ENCODE results near the gene SLX9.
A peak's percentile ranks its signal among the peaks of the same experiment; 100 is the strongest.

SLX9 gene

DNA sequence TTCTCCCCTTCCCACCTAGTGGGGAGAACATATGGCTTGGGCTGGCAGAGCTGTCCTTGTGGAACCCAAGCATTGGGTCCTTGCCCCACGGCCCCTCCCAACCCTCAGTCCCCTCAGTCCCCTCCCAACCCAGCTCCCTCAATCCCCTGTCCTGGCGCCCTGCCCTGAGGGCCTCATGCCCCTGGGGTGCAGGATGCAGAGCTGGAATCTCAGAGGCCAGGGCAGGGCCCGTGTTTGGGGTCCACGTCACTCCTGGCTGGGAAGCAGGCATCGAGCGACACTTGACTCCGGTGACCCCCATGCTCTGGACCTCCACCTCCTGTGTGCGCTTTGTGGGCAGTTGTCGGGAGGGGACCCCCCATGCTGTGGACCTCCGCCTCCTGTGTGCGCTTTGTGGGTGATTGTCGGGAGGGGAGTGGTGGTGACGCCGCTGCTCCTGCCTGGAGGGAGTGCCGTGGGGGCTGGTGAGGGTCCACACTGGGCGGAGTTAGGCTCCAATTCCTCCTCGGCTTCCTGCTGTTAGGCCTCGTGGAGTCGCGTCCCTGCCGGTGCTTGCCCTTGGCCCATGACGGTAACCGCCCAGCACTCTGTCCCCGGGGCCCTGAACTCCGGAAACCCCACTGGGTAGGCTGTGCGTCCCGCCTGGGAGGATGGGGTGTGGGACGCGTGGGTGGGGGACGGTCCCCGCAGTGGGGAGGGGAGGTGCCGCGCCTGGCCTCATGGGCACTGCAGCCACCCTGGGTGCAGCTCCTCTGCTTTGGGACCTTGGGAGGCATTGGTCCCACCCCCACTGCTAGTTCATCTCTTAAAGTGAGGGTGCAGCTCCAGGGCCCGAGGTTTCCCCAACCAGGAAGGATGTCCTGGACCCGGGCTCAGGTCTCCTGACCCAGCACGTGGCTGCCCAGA lies 31.2 kb downstream of the SLX9 start:
- H4K91ac ChIP-seq (ENCODE audit: low read depth, low read length), result peak overlapping the region; percentile 97
- H2AFZ ChIP-seq (ENCODE audit: insufficient read depth, low read length, poor library complexity), result peak overlapping the region; percentile 46
- H2BK5ac ChIP-seq (ENCODE audit: low read depth, low read length, poor library complexity), result peak overlapping the region; percentile 85
- peak overlapping the region; percentile 95 for H2BK12ac ChIP-seq (ENCODE audit: low read length)
- peak overlapping the region; percentile 73 for H3K27ac ChIP-seq (ENCODE audit: low read depth, low read length)
- peaks cover 33 to 46% of the 10 kb centered on the region in 2 experiments for H3K4me1 ChIP-seq (ENCODE audit: control insufficient read depth in 1 of 2, insufficient read depth in 2 of 2, low read length in 2 of 2)
- peak overlapping the region; percentile 75 for H3K4ac ChIP-seq (ENCODE audit: low read depth, low read length)
- no peak overlapping the region for H3K23ac ChIP-seq (ENCODE audit: low read length)
- no peak overlapping the region for H3K4me2 ChIP-seq (ENCODE audit: low read length)
- H4K8ac ChIP-seq (ENCODE audit: low read depth, low read length), result peak overlapping the region; percentile 44
- peaks cover 38% of the 10 kb centered on the region for H3K79me1 ChIP-seq (ENCODE audit: low read length)
- peaks cover 31 to 32% of the 10 kb centered on the region in 2 experiments for H3K36me3 ChIP-seq (ENCODE audit: control insufficient read depth in 1 of 2, insufficient read depth in 2 of 2, low read length in 2 of 2)
- no peak overlapping the region for H3K4me3 ChIP-seq (ENCODE audit: low read depth, low read length)
- no peak overlapping the region for H3K9ac ChIP-seq (ENCODE audit: low read length)
- peaks cover 4% of the 10 kb centered on the region for H3K79me2 ChIP-seq (ENCODE audit: control insufficient read depth, insufficient read depth, low read length, poor library complexity)
- H3K9me3 ChIP-seq (ENCODE audit: insufficient read depth, low read depth, low read length), result no peaks in the 10 kb centered on the region
- H2BK120ac ChIP-seq (ENCODE audit: insufficient read depth, low read length, poor library complexity), result peak overlapping the region; percentile 88
- H2AK5ac ChIP-seq (ENCODE audit: low read length), result peak overlapping the region; percentile 85
- H3K27me3 ChIP-seq (ENCODE audit: insufficient read depth, low read length), result no peaks in the 10 kb centered on the region
- peak overlapping the region; percentile 91 for H3K18ac ChIP-seq (ENCODE audit: low read length)
- peak overlapping the region; percentile 0 for H4K12ac ChIP-seq (ENCODE audit: low read depth, low read length)
- WGBS (ENCODE audit: extremely low coverage, insufficient coverage, insufficient read length), result no CpG with 5 or more reads among the region's 36 CpGs
- DNase-seq, result no peak
- peak overlapping the region; percentile 83 for H3K14ac ChIP-seq (ENCODE audit: low read length)

- Histone ChIP-seq H3K27me3 (ENCODE audit: insufficient read depth, low read length) (no peaks in the 10 kb centered on the region), H2BK5ac (ENCODE audit: low read depth, low read length, poor library complexity) (no peak overlapping the region), H3K79me2 (ENCODE audit: control insufficient read depth, insufficient read depth, low read length, poor library complexity) (peaks cover 4% of the 10 kb centered on the region), H4K8ac (ENCODE audit: low read depth, low read length) (no peak overlapping the region), H3K36me3 (ENCODE audit: control insufficient read depth in 1 of 2, insufficient read depth in 2 of 2, low read length in 2 of 2) (peaks cover 32 to 34% of the 10 kb centered on the region in 2 experiments), H3K14ac (ENCODE audit: low read length) (peak overlapping the region; percentile 29), H4K91ac (ENCODE audit: low read depth, low read length) (peak overlapping the region; percentile 48), H2BK12ac (ENCODE audit: low read length) (peak overlapping the region; percentile 42), H2BK120ac (ENCODE audit: insufficient read depth, low read length, poor library complexity) (peak overlapping the region; percentile 46), H4K12ac (ENCODE audit: low read depth, low read length) (no peak overlapping the region), H3K9ac (ENCODE audit: low read length) (no peak overlapping the region), H2AK5ac (ENCODE audit: low read length) (peak overlapping the region; percentile 47), H3K27ac (ENCODE audit: low read depth, low read length) (no peak overlapping the region), H2AFZ (ENCODE audit: insufficient read depth, low read length, poor library complexity) (no peak overlapping the region), H3K79me1 (ENCODE audit: low read length) (peaks cover 32% of the 10 kb centered on the region), H3K4me1 (ENCODE audit: control insufficient read depth in 1 of 2, insufficient read depth in 2 of 2, low read length in 2 of 2) (peaks cover 33 to 44% of the 10 kb centered on the region in 2 experiments), H3K4ac (ENCODE audit: low read depth, low read length) (peak overlapping the region; percentile 4), H3K23ac (ENCODE audit: low read length) (no peak overlapping the region), H3K4me3 (ENCODE audit: low read depth, low read length) (no peak overlapping the region), H3K18ac (ENCODE audit: low read length) (no peak overlapping the region), H3K4me2 (ENCODE audit: low read length) (no peak overlapping the region), H3K9me3 (ENCODE audit: insufficient read depth, low read depth, low read length) (no peaks in the 10 kb centered on the region)
- no CpG with 5 or more reads among the region's 10 CpGs for WGBS (ENCODE audit: extremely low coverage, insufficient coverage, insufficient read length)
- DNase-seq, result no peak
These were observed 31.8 kb downstream of the SLX9 start for GRCh38 chr21:44971672-44971995.

DNA sequence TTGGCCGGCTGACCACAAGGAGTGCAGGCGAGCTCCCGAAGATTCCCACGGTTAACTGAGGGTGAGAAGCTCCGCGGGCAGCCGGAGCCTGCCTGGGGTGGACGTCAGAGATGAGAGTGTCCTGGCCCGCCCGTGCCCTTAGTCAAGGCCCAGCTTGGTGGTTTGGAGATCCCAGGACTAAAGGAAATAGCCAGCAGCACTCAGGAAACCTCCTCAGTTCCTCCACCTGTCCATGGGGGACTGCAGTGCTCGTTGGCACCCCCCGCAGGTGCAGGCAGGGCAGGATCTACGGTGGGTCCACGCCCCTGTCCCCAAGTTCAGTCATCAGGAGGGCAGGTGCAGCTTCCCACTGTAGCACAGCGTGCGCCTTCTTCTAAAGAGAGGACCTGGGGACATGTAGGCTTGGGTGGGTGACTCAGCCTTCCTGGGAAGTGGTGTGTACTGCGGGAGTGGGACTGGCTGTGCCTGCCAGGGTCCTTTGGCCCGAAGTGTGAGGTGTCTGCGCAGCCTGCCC lies 32.5 kb downstream of the SLX9 start:
- Histone ChIP-seq H3K9me3 (ENCODE audit: insufficient read depth, low read depth, low read length) (no peaks in the 10 kb centered on the region), H3K14ac (ENCODE audit: low read length) (peak overlapping the region; percentile 9), H3K27me3 (ENCODE audit: insufficient read depth, low read length) (no peaks in the 10 kb centered on the region), H4K12ac (ENCODE audit: low read depth, low read length) (no peak overlapping the region), H3K9ac (ENCODE audit: low read length) (no peak overlapping the region), H2BK120ac (ENCODE audit: insufficient read depth, low read length, poor library complexity) (peak overlapping the region; percentile 20), H2BK12ac (ENCODE audit: low read length) (peak overlapping the region; percentile 10), H3K4me3 (ENCODE audit: low read depth, low read length) (no peak overlapping the region), H3K18ac (ENCODE audit: low read length) (no peak overlapping the region), H4K91ac (ENCODE audit: low read depth, low read length) (peak overlapping the region; percentile 23), H3K23ac (ENCODE audit: low read length) (no peak overlapping the region), H2AFZ (ENCODE audit: insufficient read depth, low read length, poor library complexity) (no peak overlapping the region), H3K4me1 (ENCODE audit: control insufficient read depth in 1 of 2, insufficient read depth in 2 of 2, low read length in 2 of 2) (peaks cover 33 to 44% of the 10 kb centered on the region in 2 experiments), H3K4ac (ENCODE audit: low read depth, low read length) (no peak overlapping the region), H3K4me2 (ENCODE audit: low read length) (no peak overlapping the region), H2AK5ac (ENCODE audit: low read length) (peak overlapping the region; percentile 50), H3K79me2 (ENCODE audit: control insufficient read depth, insufficient read depth, low read length, poor library complexity) (peaks cover 4% of the 10 kb centered on the region), H2BK5ac (ENCODE audit: low read depth, low read length, poor library complexity) (no peak overlapping the region), H3K79me1 (ENCODE audit: low read length) (peaks cover 29% of the 10 kb centered on the region), H3K27ac (ENCODE audit: low read depth, low read length) (no peak overlapping the region), H3K36me3 (ENCODE audit: control insufficient read depth in 1 of 2, insufficient read depth in 2 of 2, low read length in 2 of 2) (peaks cover 34 to 36% of the 10 kb centered on the region in 2 experiments), H4K8ac (ENCODE audit: low read depth, low read length) (no peak overlapping the region)
- DNase-seq, result no peak
- no CpG with 5 or more reads among the region's 19 CpGs for WGBS (ENCODE audit: extremely low coverage, insufficient coverage, insufficient read length)

GRCh38 chr21:44972821-44973220 lies 33.0 kb downstream of the SLX9 start:
- Histone ChIP-seq H3K4ac (ENCODE audit: low read depth, low read length) (no peak overlapping the region), H3K14ac (ENCODE audit: low read length) (peak overlapping the region; percentile 3), H3K9me3 (ENCODE audit: insufficient read depth, low read depth, low read length) (no peaks in the 10 kb centered on the region), H3K4me2 (ENCODE audit: low read length) (no peak overlapping the region), H3K9ac (ENCODE audit: low read length) (no peak overlapping the region), H4K12ac (ENCODE audit: low read depth, low read length) (no peak overlapping the region), H2AK5ac (ENCODE audit: low read length) (no peak overlapping the region), H2BK5ac (ENCODE audit: low read depth, low read length, poor library complexity) (no peak overlapping the region), H3K36me3 (ENCODE audit: control insufficient read depth in 1 of 2, insufficient read depth in 2 of 2, low read length in 2 of 2) (peaks cover 33 to 35% of the 10 kb centered on the region in 2 experiments), H2AFZ (ENCODE audit: insufficient read depth, low read length, poor library complexity) (no peak overlapping the region), H3K4me3 (ENCODE audit: low read depth, low read length) (no peak overlapping the region), H3K23ac (ENCODE audit: low read length) (no peak overlapping the region), H3K27ac (ENCODE audit: low read depth, low read length) (no peak overlapping the region), H3K79me2 (ENCODE audit: control insufficient read depth, insufficient read depth, low read length, poor library complexity) (peaks cover 4% of the 10 kb centered on the region), H2BK12ac (ENCODE audit: low read length) (peak overlapping the region; percentile 13), H2BK120ac (ENCODE audit: insufficient read depth, low read length, poor library complexity) (no peak overlapping the region), H3K4me1 (ENCODE audit: control insufficient read depth in 1 of 2, insufficient read depth in 2 of 2, low read length in 2 of 2) (peaks cover 33 to 44% of the 10 kb centered on the region in 2 experiments), H4K91ac (ENCODE audit: low read depth, low read length) (peak overlapping the region; percentile 3), H4K8ac (ENCODE audit: low read depth, low read length) (no peak overlapping the region), H3K79me1 (ENCODE audit: low read length) (peaks cover 27% of the 10 kb centered on the region), H3K27me3 (ENCODE audit: insufficient read depth, low read length) (no peaks in the 10 kb centered on the region), H3K18ac (ENCODE audit: low read length) (no peak overlapping the region)
- WGBS (ENCODE audit: extremely low coverage, insufficient coverage, insufficient read length), result no CpG with 5 or more reads among the region's 16 CpGs
- peak; percentile 54 to 62 for DNase-seq

Measured in trophoblast cell (in vitro differentiated cells and primary cell).